GM12874 (cell line): ENCODE measurements around the gene DMRT2.

ENCODE experiments used
- TF ChIP-seq, protein P1 (sequence below): IDR thresholded peaks from 2 replicates; pipeline ENCODE4 v1.5.1; 2011; ENCODE audit warnings: low read depth, mild to moderate bottlenecking, control low read depth, low read length, moderate library complexity; ENCODE audit not compliant: insufficient read depth

Gene DMRT2

DNA sequence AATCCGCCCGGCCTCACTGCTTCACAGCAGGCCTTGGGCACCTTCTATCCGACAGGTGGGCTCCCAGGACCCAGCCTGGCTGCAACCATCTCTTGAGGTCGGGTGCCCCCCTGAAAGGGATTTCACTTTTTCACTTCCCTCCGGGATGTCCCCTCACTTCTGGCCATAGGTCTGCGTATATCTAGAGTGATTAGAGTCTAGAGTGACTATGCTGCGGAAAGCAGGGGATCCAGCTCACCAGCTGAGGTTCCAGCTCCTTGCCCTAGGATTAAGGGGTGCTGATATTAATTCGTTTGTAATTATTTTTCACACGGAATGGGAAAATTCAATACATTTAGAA lies 3.1 kb downstream of the DMRT2 start:
- TF ChIP-seq, protein P1, sequence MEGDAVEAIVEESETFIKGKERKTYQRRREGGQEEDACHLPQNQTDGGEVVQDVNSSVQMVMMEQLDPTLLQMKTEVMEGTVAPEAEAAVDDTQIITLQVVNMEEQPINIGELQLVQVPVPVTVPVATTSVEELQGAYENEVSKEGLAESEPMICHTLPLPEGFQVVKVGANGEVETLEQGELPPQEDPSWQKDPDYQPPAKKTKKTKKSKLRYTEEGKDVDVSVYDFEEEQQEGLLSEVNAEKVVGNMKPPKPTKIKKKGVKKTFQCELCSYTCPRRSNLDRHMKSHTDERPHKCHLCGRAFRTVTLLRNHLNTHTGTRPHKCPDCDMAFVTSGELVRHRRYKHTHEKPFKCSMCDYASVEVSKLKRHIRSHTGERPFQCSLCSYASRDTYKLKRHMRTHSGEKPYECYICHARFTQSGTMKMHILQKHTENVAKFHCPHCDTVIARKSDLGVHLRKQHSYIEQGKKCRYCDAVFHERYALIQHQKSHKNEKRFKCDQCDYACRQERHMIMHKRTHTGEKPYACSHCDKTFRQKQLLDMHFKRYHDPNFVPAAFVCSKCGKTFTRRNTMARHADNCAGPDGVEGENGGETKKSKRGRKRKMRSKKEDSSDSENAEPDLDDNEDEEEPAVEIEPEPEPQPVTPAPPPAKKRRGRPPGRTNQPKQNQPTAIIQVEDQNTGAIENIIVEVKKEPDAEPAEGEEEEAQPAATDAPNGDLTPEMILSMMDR = no peak

DNA sequence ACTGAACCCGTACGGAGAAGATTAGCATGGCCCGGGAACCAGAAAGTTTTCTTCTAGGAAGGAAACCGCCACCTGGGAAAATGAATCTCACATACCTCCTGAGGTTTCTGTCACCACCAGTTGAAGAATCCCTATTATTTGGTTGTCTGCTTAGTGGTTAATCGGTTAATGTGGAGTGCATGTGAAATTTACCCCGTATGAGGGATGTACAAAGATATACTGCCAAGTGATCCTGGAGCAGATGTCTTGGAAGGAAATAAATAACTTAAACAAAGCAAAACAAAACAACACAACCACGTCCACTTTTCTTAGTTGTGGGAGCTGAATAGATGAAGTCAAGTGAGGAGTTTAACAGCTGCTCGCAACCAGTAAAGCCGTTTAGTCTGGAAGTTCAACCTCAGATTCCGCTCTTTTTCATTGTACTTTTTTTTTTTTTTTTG lies 3.8 kb downstream of the DMRT2 start:
- TF ChIP-seq, protein P1 = no peak

DNA sequence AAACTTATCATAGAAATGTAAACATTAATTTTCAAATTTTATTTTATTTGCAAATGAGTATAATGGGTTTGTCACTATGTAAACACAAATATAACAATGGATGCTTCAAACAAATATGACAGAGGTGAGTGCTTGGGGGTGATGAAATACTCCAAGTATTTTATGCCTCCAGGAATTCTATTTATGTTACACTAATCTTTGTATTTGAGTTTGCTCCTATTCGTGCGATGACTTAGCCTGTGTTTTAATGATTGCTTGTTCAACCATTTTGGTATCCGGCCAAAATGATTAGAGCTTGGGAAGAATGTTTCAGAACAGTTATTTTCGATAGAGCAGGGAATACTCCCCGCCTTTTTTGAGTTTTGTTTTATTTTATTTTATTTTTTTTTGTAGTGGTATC lies 5.0 kb downstream of the DMRT2 start:
- TF ChIP-seq, protein P1 = no peak

DNA sequence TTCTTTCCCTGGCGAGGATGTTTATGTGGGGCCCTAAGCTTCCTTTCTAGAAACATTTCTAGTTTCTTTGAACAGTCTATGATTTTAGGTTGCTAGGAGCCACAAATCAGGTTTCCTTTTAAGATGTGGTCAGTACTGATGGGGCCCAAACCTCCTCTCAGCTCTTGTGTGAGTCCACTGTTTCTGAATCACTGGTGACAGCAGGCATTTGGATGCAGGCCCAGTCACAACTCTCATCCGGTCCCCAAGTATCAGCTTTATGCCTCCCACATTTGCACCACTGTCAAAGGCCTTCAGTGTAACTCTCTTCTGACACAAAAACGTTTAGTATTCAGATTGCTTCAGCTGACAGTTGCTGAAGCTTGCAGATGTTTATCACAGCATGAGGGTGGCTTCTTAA lies 7.8 kb downstream of the DMRT2 start:
- TF ChIP-seq, protein P1 = no peak

DNA sequence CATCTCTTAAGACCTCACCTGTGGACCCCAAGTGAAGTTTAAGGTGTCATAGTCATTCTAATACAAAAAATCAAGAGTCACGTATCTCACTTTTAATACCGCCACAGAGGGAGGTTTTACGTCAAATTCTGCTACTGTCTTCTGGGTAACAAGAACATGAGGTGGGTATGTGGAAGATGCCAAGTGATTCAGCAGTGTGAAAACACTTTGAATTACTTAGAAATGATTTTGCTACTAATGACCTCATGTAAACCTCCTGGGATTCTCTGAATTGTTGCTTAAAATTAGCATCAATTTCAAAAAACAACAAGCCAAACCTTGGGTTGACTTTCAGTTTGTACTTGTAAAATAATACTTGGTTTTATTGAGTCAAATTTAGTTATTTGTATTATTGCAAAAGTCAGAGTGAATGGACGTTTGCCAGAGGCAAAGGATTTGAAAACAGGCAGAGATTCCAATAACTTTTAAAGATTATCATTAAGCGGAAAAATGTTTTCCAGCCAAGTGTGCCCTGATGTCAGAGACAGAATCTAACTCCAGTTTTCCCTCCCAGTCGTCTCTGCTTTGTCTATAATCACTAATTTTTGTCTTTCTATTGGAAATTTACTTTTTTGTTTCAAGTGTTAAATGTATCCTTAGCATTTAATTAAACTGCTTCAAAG lies 8.8 kb downstream of the DMRT2 start:
- TF ChIP-seq, protein P1 = no peak

DNA sequence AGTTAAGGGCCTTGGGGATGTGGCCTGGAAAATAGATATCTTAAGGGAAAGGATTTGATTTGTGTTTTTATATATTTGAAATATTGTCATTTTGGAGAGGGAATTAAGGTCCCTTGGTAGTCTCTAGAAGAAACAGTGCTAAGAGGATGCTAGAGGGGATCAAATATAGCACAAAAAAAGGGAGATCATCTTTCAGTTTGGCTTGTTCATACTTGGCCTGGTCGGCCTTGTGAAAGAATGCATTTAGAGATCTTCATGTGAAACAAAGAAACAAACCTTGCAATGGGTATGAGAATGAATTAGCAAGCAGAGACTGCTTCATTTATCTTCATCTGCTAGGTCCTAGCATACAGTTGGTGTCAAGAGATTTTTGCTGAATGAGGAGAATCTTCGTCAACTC lies 15.0 kb downstream of the DMRT2 start:
- TF ChIP-seq, protein P1 = no peak

DNA sequence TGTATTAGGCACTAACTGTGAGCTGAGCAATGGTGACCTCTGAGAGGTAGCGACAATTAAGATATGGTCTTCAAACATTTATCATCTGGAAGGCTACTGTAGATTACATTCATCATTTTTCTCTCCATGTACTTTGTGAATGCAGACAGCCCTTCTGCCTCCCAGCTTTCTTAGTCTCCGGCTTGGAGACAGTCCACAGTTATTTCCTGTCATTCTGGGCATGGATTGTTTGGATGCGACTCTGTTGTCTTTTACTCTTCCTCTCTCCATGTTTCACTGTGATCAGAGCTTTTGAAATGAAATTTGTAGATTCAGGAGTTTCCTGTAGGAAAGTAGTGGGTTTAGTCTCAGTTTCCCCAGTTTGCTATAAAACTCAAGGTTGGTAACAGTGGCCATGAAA lies 20.5 kb downstream of the DMRT2 start:
- TF ChIP-seq, protein P1 = no peak

DNA sequence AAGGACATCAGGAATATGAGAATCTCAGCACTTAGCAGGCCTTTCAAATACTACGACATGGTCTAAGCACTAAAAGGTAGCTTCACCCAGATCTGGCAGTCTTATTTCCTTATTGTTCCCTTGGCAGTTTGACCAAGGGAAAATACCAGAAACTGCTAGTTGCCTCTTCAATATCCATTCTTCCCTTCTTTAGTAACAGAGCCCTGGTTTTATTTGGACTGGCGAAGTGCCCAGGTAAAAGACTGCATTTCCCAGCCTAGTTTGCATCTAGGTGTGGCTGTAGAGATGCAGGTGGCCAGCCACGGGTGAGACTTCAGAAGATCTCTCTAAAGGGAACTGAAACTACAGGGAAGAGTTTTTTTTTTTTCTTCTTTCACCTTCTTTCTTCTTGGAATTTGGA lies 21.6 kb downstream of the DMRT2 start:
- TF ChIP-seq, protein P1 = no peak
